H7 (cell line): ENCODE data around the gene PAX2. TPM values are rescaled to one million over a fixed set of nuclear protein-coding genes. Genes with fewer than 3 reads are reported as not detected.
"Not testable (repeated sequence)": the region's sequence is repeated elsewhere in the genome, so short reads cannot be mapped to it uniquely, and the experiment has no call there.

Experiments
- DNase-seq: peaks from one replicate; pipeline ENCODE4 v3.0.0; 2012
- H3K27me3 ChIP-seq: 2 replicates; pipeline ENCODE4 v1.6.0; 2011; ENCODE audit warnings: mild to moderate bottlenecking, low read length; ENCODE audit not compliant: control insufficient read depth, insufficient read depth
- H3K36me3 ChIP-seq: replicated peaks from 2 replicates; pipeline ENCODE4 v1.5.1; 2011; ENCODE audit warnings: low read length; ENCODE audit not compliant: control insufficient read depth, insufficient read depth
- H3K4me3 ChIP-seq: 2 replicates; pipeline ENCODE4 v1.5.1; 2011; ENCODE audit warnings: low read depth, mild to moderate bottlenecking, control low read depth, low read length, moderate library complexity; ENCODE audit not compliant: insufficient read depth
- total RNA-seq: library from RNA; depleted of rRNA; stranded (reverse); fragments of >200 nt; shearing (Covaris generic); gene quantifications from 2 replicates; pipeline ENCODE4 v1.2.3, GENCODE V29; 2014; rRNA removed

The PAX2 gene
- 0.10 TPM in 1 of 2 replicates, not detected in the other for total RNA-seq

GRCh38 chr10:100744987-100745881, at the start of gene PAX2:
Gene PAX2, plus strand, starts transcription at chr10:100745582. Its CDS starts 679 bp downstream, at chr10:100746261.
- peaks cover 96% of the 10 kb centered on the region for H3K27me3 ChIP-seq
- H3K4me3 ChIP-seq: peak within 1 kb of the TSS; percentile 32
- DNase-seq: peak; percentile 95
- no peaks in the 10 kb centered on the region for H3K36me3 ChIP-seq

GRCh38 chr10:100696477-100696901, 48.9 kb upstream of the PAX2 start:
- DNase-seq: no peak
- H3K36me3 ChIP-seq: no peaks in the 10 kb centered on the region
- H3K27me3 ChIP-seq: no peaks in the 10 kb centered on the region
- no peak overlapping the region for H3K4me3 ChIP-seq

GRCh38 chr10:100697070-100697469, 48.3 kb upstream of the PAX2 start:
- no peaks in the 10 kb centered on the region for H3K27me3 ChIP-seq
- no peak for DNase-seq
- H3K4me3 ChIP-seq: no peak overlapping the region
- no peaks in the 10 kb centered on the region for H3K36me3 ChIP-seq

- no peak for DNase-seq
- no peaks in the 10 kb centered on the region for H3K36me3 ChIP-seq
- H3K4me3 ChIP-seq: no peak overlapping the region
- H3K27me3 ChIP-seq: no peaks in the 10 kb centered on the region
These were observed 47.8 kb upstream of the PAX2 start for GRCh38 chr10:100697631-100698030.

- H3K27me3 ChIP-seq, H3K36me3 ChIP-seq, DNase-seq, H3K4me3 ChIP-seq: not testable (repeated sequence)
These were observed 43.7 kb upstream of the PAX2 start for GRCh38 chr10:100701704-100702103.

GRCh38 chr10:100705139-100705538, 40.2 kb upstream of the PAX2 start:
- peaks cover 22% of the 10 kb centered on the region for H3K27me3 ChIP-seq
- no peak overlapping the region for H3K4me3 ChIP-seq
- no peaks in the 10 kb centered on the region for H3K36me3 ChIP-seq
- DNase-seq: no peak

GRCh38 chr10:100707261-100707848, 38.0 kb upstream of the PAX2 start:
- H3K27me3 ChIP-seq: peaks cover 44% of the 10 kb centered on the region

GRCh38 chr10:100709146-100710082, 36.0 kb upstream of the PAX2 start:
- peak; percentile 66 for DNase-seq
- H3K4me3 ChIP-seq: peak overlapping the region; percentile 38
- H3K27me3 ChIP-seq: peaks cover 63% of the 10 kb centered on the region

More at GRCh38 chr10:100707261-100707848, 38.0 kb upstream of the PAX2 start:
- Histone ChIP-seq H3K4me3 (no peak overlapping the region), H3K36me3 (no peaks in the 10 kb centered on the region)
- no peak for DNase-seq

GRCh38 chr10:100710151-100710871, 35.1 kb upstream of the PAX2 start:
- Histone ChIP-seq H3K4me3 (peak overlapping the region; percentile 38), H3K27me3 (peaks cover 72% of the 10 kb centered on the region), H3K36me3 (no peaks in the 10 kb centered on the region)
- peak; percentile 83 for DNase-seq

More at GRCh38 chr10:100709146-100710082, 36.0 kb upstream of the PAX2 start:
- H3K36me3 ChIP-seq: no peaks in the 10 kb centered on the region

- H3K4me3 ChIP-seq: peak overlapping the region; percentile 47
- no peaks in the 10 kb centered on the region for H3K36me3 ChIP-seq
- peak; percentile 84 for DNase-seq
- peaks cover 86% of the 10 kb centered on the region for H3K27me3 ChIP-seq
These were observed 32.1 kb upstream of the PAX2 start for GRCh38 chr10:100713049-100713858.

- peaks cover 85% of the 10 kb centered on the region for H3K27me3 ChIP-seq
- peak overlapping the region; percentile 47 for H3K4me3 ChIP-seq
- peak; percentile 72 for DNase-seq
- no peaks in the 10 kb centered on the region for H3K36me3 ChIP-seq
These were observed 31.4 kb upstream of the PAX2 start for GRCh38 chr10:100713859-100714565.

- H3K36me3 ChIP-seq: no peaks in the 10 kb centered on the region
- no peak for DNase-seq
- H3K27me3 ChIP-seq: peaks cover 81% of the 10 kb centered on the region
- H3K4me3 ChIP-seq: no peak overlapping the region
These were observed 30.8 kb upstream of the PAX2 start for GRCh38 chr10:100714566-100714950.

GRCh38 chr10:100715101-100715444, 30.3 kb upstream of the PAX2 start:
- DNase-seq: no peak
- peaks cover 79% of the 10 kb centered on the region for H3K27me3 ChIP-seq
- H3K4me3 ChIP-seq: peak overlapping the region; percentile 43; the same call in 1 of the 2 replicates
- H3K36me3 ChIP-seq: no peaks in the 10 kb centered on the region
